SK-N-SH (cell line): ENCODE results near the gene RAPH1.

Experiments
- EP300 ChIP-seq, 2 experiments: IDR thresholded peaks; 2 replicates each; pipeline versions ENCODE4 v1.4.0 to v1.6.1; 2012; ENCODE audit warnings: borderline replicate concordance in 1 of 2, low read depth in 1 of 2, low read length in 1 of 2
- EZH2phosphoT487 ChIP-seq: fragments of 200-600 bp; sonication (generic); IDR thresholded peaks from 2 replicates; pipeline ENCODE4 v1.6.1; 2017; ENCODE audit warnings: low read depth, mixed run types, mild to moderate bottlenecking, antibody characterized with exemption, moderate library complexity, borderline replicate concordance
- FOSL2 ChIP-seq: IDR thresholded peaks from 2 replicates; pipeline ENCODE4 v1.4.0; 2012; ENCODE audit warnings: low read depth, mild to moderate bottlenecking, moderate library complexity, borderline replicate concordance
- JUND ChIP-seq: IDR thresholded peaks from 2 replicates; pipeline ENCODE4 v1.4.0; 2012
- RFX5 ChIP-seq: IDR thresholded peaks from 2 replicates; pipeline ENCODE4 v1.6.1; 2012; ENCODE audit warnings: mild to moderate bottlenecking, improper control_type of control experiment, low read length
- SMC3 ChIP-seq: IDR thresholded peaks from 2 replicates; pipeline ENCODE4 v1.6.1; 2012; ENCODE audit warnings: low read depth, low read length, improper control_type of control experiment
- TEAD4 ChIP-seq: IDR thresholded peaks from 2 replicates; pipeline ENCODE4 v1.4.0; 2012; ENCODE audit warnings: mild to moderate bottlenecking, borderline replicate concordance; ENCODE audit not compliant: insufficient read depth
- YY1 ChIP-seq: IDR thresholded peaks from 2 replicates; pipeline ENCODE4 v1.4.0; 2012; ENCODE audit warnings: low read depth, mild to moderate bottlenecking
- TF ChIP-seq, protein P1 (sequence below): fragments of 200-600 bp; sonication (generic); IDR thresholded peaks from 2 replicates; pipeline ENCODE4 v1.6.1; 2017; ENCODE audit warnings: antibody characterized with exemption, mild to moderate bottlenecking, moderate library complexity
- TF ChIP-seq, protein P2 (sequence below): IDR thresholded peaks from 2 replicates; pipeline ENCODE4 v1.6.1; 2012; ENCODE audit warnings: mild to moderate bottlenecking, low read depth, low read length, moderate library complexity
- TF ChIP-seq, protein P3 (sequence below): IDR thresholded peaks from 2 replicates; pipeline ENCODE4 v1.4.0; 2012; ENCODE audit warnings: low read depth

DNA sequence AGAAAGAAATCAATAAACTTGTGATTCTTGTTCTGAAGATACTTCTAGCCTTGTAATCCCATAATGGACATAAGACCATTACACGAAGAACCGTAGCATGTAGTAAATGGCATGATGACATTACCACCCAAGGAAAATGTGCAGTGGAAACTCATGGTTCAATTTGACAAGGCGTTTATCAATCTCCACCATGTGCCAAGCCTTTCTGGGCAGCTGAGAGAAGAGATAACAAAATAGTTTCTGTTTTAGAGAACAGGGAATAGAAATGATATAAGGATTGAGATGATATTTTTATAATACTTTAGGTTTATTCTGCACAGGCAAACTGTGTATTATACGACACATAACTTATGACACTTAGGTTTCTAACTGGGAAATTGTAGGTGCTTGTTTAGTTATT, 187.7 kb downstream of the RAPH1 start:
- TF ChIP-seq JUND (no peak), FOSL2 (no peak), TEAD4 (no peak), YY1 (no peak), EZH2phosphoT487 (no peak), SMC3 (no peak), EP300 (IDR thresholded peaks at IDR 0.05; ENCODE audit: borderline replicate concordance in 1 of 2, low read depth in 1 of 2, low read length in 1 of 2) (no peak), RFX5 (no peak)
- TF ChIP-seq, protein P1, sequence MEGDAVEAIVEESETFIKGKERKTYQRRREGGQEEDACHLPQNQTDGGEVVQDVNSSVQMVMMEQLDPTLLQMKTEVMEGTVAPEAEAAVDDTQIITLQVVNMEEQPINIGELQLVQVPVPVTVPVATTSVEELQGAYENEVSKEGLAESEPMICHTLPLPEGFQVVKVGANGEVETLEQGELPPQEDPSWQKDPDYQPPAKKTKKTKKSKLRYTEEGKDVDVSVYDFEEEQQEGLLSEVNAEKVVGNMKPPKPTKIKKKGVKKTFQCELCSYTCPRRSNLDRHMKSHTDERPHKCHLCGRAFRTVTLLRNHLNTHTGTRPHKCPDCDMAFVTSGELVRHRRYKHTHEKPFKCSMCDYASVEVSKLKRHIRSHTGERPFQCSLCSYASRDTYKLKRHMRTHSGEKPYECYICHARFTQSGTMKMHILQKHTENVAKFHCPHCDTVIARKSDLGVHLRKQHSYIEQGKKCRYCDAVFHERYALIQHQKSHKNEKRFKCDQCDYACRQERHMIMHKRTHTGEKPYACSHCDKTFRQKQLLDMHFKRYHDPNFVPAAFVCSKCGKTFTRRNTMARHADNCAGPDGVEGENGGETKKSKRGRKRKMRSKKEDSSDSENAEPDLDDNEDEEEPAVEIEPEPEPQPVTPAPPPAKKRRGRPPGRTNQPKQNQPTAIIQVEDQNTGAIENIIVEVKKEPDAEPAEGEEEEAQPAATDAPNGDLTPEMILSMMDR, result no peak
- TF ChIP-seq, protein P2, sequence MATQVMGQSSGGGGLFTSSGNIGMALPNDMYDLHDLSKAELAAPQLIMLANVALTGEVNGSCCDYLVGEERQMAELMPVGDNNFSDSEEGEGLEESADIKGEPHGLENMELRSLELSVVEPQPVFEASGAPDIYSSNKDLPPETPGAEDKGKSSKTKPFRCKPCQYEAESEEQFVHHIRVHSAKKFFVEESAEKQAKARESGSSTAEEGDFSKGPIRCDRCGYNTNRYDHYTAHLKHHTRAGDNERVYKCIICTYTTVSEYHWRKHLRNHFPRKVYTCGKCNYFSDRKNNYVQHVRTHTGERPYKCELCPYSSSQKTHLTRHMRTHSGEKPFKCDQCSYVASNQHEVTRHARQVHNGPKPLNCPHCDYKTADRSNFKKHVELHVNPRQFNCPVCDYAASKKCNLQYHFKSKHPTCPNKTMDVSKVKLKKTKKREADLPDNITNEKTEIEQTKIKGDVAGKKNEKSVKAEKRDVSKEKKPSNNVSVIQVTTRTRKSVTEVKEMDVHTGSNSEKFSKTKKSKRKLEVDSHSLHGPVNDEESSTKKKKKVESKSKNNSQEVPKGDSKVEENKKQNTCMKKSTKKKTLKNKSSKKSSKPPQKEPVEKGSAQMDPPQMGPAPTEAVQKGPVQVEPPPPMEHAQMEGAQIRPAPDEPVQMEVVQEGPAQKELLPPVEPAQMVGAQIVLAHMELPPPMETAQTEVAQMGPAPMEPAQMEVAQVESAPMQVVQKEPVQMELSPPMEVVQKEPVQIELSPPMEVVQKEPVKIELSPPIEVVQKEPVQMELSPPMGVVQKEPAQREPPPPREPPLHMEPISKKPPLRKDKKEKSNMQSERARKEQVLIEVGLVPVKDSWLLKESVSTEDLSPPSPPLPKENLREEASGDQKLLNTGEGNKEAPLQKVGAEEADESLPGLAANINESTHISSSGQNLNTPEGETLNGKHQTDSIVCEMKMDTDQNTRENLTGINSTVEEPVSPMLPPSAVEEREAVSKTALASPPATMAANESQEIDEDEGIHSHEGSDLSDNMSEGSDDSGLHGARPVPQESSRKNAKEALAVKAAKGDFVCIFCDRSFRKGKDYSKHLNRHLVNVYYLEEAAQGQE, result no peak
- TF ChIP-seq, protein P3, sequence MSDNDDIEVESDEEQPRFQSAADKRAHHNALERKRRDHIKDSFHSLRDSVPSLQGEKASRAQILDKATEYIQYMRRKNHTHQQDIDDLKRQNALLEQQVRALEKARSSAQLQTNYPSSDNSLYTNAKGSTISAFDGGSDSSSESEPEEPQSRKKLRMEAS, result no peak
